Activated CD8-positive, alpha-beta memory T cell treated with anti-CD3 and anti-CD28 coated beads for 36 hours (primary cell): Measurements from ENCODE around the gene TCF4. TPM values are rescaled to one million over a fixed set of nuclear protein-coding genes. Genes with fewer than 3 reads are reported as not detected.

Source experiments
- CTCF ChIA-PET: fragments of 350-600 bp; sonication (Branson Sonifier 250); formaldehyde crosslinking; loops from one replicate; lab custom pipeline; 2021; ENCODE audit warnings: antibody characterized with exemption; lab: Charles Lee
- POLR2A ChIA-PET: fragments of 350-600 bp; sonication (Branson Sonifier 250); formaldehyde crosslinking; loops from one replicate; lab custom pipeline; 2021; ENCODE audit warnings: antibody characterized with exemption; lab: Charles Lee
- total RNA-seq, 2 experiments: library from RNA; stranded (reverse); gene quantifications; one replicate each; pipeline ENCODE4 v1.2.3, GENCODE V29; 2021

The TCF4 gene
- total RNA-seq, 2 experiments from 2014 or later: 0.11 to 0.84 TPM

GRCh38 chr18:55240978-55241377 is 347.0 kb downstream of the TCF4 start:
- ChIA-PET POLR2A (no interaction called here), CTCF (no interaction called here)

DNA sequence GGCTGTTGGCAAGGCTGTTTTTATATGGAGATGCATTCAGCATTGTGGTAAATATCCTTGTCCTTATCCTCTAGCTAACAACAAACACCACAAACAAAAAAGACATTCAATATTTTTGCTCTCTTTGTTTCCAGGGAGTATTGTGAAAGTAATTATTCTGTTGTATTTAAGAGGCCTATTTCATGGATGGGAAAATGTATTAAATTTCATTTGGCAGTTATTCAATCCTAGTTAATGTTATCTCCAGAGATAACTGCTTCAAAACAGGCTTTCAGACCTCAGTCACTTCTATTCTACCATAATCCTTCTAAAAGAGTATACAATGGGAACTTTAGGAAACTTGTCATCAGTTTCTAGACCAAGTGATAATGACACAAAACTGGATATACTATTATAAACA is 348.3 kb downstream of the TCF4 start:
- ChIA-PET CTCF (no interaction called here), POLR2A (no interaction called here)

DNA sequence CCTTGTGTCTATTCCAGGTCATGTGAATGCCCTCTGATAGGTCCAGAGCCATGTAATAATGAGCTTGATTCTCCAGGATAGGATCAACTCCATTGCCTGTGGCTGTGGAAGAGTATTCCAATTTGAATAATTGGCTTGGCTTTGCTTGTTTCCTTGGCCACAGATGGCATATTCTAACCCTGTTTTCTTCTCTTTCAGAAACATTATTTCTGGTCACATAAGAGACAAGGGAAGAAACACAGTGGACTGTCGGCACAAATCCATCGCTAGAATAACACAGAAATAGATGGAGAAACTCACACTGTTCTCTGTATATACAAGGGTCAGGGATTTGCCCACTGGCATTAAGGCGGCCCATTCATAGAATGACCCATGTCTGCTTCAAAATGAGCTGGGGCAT is 350.3 kb downstream of the TCF4 start:
- POLR2A ChIA-PET: no interaction called here
- CTCF ChIA-PET: no interaction called here

DNA sequence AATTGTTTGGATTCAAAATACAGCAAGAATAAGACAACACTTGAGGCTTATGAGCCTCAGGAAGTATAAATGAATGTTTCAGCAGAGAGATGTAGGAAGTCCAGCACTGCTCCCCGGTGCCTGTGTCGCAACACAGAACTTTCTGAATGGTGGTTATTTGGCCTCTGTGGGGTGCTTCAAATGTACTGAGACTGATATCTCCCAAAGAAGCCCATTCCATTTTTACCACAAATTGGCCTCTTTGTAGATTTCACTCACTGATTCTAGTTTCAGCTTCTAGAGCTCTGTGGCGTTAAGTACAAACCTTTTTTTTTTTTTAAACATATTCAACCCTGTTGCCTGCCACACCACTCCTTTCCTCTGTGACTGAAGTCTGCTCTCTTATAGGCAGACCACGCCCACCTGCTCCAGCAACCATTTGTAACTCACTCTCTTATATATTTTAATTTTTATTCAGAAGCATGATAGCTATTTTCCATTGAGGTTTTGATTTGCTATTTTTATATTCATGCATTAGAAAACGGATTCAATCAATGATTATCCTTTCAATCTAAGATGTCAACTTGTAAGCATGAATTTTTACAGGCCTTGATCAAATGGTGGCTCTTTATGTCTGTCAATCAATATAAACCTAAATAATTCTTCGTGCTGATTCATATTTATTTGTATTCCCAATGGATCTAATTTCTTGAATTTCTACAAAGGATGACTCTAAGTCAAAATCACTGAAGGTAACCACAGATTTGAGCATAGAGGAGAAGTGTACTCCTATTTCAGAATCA is 351.7 kb downstream of the TCF4 start:
- CTCF ChIA-PET: no interaction called here

GRCh38 chr18:55235094-55235461 is 352.9 kb downstream of the TCF4 start:
- ChIA-PET CTCF (interaction anchor here (0.9 kb wide), 1 partner anchor 1339 kb away, joined by 3 read pairs; no protein-coding TSS in a partner anchor), POLR2A (no interaction called here)

More for the DNA sequence above, 351.7 kb downstream of the TCF4 start:
- POLR2A ChIA-PET: no interaction called here

- ChIA-PET CTCF (interaction anchor here (0.9 kb wide), 1 partner anchor 1339 kb away, joined by 3 read pairs; no protein-coding TSS in a partner anchor), POLR2A (no interaction called here)
These were observed 353.5 kb downstream of the TCF4 start for GRCh38 chr18:55234366-55235093.

DNA sequence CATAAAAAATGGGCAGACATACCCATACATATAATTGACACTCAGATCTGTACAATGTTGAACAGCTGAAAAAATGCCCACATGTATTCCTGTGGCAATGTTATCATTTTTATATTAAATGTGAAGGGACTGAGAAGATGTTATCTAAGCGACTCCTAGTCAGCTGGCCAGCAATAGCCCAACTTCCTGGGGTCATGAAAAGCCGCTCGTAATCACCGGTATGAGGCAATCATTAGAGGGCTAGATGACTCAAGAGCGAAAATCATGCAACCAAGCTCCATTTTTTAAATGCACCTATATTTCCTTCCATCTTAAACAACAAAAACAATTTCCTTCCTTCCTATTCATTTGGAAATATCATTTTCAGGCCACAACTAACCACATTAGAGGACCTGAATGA is 354.1 kb downstream of the TCF4 start:
- ChIA-PET POLR2A (no interaction called here), CTCF (no interaction called here)

DNA sequence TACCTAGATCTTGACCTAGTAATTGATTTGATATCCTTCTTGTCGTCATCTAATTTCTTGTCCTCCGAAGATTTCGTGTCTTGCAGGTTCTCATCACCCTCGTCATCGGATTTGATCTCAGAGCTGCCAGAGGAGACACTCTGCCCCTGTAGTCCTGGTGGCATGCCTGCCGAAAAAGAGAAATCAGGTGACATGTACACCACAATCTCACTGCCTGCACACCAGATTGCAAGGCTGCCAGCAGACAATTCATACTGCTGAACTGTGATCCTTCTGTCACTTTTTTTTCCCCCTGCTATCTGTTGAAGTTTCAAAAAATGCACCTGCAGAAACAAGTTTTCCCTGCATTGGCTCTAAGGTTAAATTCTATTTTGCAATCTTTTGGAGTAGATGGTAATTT is 355.5 kb downstream of the TCF4 start:
- ChIA-PET CTCF (no interaction called here), POLR2A (no interaction called here)

GRCh38 chr18:55229682-55230081 is 358.3 kb downstream of the TCF4 start:
- ChIA-PET CTCF (no interaction called here), POLR2A (no interaction called here)

GRCh38 chr18:55228707-55229106 is 359.3 kb downstream of the TCF4 start:
- POLR2A ChIA-PET: no interaction called here

GRCh38 chr18:55228191-55228590 is 359.8 kb downstream of the TCF4 start:
- ChIA-PET POLR2A (no interaction called here), CTCF (no interaction called here)

More at GRCh38 chr18:55228707-55229106, 359.3 kb downstream of the TCF4 start:
- CTCF ChIA-PET: no interaction called here

DNA sequence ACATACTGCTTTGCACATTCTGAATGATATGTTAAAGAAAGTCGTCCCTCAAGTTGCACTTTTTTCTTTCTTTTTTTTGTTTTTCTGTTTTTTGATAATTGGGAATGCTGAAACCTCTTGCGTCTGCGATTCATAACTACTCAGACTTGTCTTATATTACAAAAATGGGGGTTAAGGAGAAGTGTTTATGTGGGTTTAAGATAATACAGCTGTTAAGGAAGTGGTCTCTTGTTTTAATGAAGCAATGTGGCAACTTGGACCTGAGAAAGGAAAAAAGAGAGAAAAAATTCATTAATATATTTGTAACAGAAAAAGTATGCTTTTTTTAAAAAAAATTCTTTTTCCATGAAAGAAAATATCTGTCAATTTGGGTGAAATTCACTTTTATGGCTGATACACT is 360.2 kb downstream of the TCF4 start:
- CTCF ChIA-PET: no interaction called here
- POLR2A ChIA-PET: no interaction called here

DNA sequence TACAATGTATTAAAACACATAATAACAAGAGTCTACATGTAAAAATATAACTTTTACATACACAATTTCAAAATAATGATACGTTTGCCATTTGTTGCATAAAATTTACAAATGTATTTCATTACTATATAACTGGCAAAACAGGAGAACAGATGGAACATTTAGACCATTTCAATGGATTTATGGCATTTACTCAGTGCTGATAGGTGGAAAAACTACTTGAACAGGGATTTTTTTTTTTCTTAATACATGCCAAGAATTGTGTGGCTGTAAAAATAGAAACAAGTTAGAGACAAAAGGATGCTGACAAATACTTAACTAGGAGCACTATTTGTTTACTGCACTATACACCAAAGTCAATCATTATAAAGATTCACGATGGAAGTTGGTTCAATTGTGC is 361.9 kb downstream of the TCF4 start:
- ChIA-PET POLR2A (no interaction called here), CTCF (no interaction called here)

DNA sequence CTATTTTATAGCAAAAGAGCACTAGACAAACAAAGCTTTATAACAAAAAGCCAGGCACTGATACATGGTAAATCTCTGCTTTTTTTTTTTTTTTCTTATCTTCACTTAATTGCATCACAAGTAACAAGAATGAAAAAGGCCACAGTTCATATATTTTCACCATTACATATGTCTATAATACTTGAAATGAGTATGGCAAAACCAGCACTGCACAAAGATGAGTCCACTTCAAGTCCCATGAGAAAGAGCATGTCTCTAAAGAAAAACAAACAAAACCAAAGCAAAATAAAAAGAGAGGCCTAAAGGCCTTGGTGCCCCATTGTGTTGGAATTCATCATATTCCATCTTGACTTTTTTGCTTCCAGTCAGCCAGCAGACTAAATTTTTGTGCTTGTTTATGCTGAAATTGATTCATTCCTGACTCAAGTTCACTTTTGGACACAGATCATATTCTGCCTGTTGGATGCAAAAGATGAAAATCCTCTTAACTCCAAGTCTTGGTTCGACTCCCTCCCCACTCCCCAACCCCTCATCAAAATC is 363.8 kb downstream of the TCF4 start:
- ChIA-PET CTCF (no interaction called here), POLR2A (no interaction called here)

DNA sequence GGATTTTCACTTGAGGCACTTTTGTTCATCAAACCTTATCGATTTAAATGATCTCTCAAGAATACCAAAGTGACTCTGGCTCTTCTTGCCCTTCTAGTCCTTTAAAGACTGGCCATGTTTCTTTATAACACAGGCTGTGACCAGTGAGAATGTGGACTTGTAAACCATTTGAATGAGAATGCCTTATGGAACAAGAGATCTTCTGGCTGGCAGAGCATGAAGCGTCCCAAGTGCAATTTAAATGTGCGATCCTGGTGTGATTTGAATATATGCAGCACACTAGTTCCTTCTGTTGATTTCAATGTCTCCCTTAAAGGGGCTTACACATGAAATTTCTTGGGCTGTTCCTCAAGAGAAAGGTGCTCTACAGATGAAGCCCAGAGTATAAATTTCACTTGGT is 366.4 kb downstream of the TCF4 start:
- POLR2A ChIA-PET: no interaction called here
- CTCF ChIA-PET: no interaction called here

GRCh38 chr18:55220523-55220922 is 367.5 kb downstream of the TCF4 start:
- ChIA-PET CTCF (no interaction called here), POLR2A (no interaction called here)

DNA sequence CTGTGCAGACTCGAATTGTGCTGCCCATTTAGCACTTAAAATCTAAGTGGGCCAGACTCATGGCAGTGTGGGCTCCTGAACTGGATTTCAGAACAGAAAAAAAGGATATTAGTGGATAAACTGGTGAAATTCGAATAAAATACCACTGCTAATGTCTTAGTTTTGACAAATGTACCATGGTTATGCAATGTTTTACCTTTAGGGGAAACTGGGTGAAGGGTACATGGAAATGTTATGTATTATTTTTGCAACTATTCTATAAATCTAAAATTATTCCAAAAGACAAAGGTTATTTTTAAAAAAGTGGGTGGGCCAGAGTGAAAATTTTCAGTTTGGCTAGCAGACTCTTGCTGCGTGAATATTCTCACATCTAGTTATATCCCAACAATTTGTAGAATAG is 368.2 kb downstream of the TCF4 start:
- CTCF ChIA-PET: no interaction called here
- POLR2A ChIA-PET: no interaction called here

- POLR2A ChIA-PET: no interaction called here
These were observed 368.9 kb downstream of the TCF4 start for GRCh38 chr18:55219059-55219458.

DNA sequence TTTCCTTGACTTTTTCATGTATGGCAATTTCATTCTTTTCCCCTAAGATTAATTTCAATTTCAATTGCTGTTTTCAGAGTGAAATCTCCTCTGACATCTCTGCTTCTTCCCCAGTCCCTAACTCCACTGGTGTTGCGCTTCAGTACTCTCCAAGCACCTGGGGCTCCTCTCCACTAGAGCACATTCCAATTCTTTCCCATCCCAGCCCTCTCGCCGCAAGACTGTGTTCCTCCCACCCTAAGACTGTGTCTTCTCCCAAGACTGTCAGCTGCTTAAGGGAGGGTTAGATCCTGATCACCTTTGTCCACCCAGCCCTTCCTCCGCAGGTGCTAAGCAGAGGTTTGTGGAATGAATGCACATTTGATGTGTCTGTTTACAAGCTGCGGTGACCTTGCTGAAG is 373.0 kb downstream of the TCF4 start:
- POLR2A ChIA-PET: no interaction called here
- CTCF ChIA-PET: no interaction called here

More at GRCh38 chr18:55219059-55219458, 368.9 kb downstream of the TCF4 start:
- CTCF ChIA-PET: no interaction called here

GRCh38 chr18:55214534-55214933 is 373.5 kb downstream of the TCF4 start:
- CTCF ChIA-PET: no interaction called here
- POLR2A ChIA-PET: no interaction called here

- POLR2A ChIA-PET: no interaction called here
- CTCF ChIA-PET: no interaction called here
These were observed 374.4 kb downstream of the TCF4 start for GRCh38 chr18:55213586-55213985.
